ENCODE measurements around the gene PROSER3.

The PROSER3 gene

DNA sequence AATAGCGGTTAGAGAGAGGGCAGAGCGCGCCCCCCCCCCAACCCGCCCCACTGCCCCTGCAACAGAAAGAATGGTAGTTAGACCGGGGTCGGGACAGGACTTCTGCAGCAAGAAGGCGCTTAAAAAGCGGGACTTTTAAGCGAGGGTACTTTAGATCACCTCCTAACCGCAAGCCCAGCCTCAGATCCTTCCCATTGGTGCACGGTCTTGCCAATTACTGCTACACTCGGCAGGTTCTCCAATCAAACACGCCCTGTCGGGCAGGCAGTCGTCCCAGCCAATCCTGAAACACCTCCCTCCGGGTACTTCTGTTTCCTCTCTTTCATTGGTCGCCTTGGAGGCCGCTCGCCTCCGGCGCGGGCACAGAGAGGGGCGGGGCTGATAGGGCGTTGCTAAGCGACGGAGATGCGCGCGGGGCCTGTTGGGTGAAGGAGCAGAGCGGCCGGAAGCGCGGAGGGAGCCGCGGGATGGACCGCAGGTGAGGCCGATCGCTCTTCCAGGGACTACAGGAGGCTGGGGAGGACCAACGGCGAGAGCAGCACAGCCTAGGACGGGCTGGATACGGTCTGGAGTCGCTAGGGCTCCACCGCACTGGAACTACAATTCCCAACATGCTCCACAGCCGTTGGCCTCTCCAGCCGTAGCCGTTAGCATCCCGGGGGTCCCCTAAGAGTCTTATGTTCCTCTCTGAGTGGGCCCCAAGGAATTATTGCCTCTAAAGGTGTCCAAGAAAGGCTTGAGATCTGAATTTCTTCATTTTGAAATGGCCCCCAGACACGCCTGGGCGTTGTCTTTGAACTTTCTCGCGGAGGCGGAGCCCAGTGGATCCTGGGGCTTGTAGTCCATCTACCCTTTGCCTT is at the start of gene PROSER3:
TSS of gene PROSER3 (plus strand) at position 428 of the 860 bp plus-strand sequence. CDS start at position 468, 40 bp downstream.
- DNase-seq (ENCODE audit: low spot score) = peak; percentile 99

- no peak for DNase-seq (ENCODE audit: low spot score)
Measured at GRCh38 chr19:35708391-35708790, 49.6 kb upstream of the PROSER3 start.

DNA sequence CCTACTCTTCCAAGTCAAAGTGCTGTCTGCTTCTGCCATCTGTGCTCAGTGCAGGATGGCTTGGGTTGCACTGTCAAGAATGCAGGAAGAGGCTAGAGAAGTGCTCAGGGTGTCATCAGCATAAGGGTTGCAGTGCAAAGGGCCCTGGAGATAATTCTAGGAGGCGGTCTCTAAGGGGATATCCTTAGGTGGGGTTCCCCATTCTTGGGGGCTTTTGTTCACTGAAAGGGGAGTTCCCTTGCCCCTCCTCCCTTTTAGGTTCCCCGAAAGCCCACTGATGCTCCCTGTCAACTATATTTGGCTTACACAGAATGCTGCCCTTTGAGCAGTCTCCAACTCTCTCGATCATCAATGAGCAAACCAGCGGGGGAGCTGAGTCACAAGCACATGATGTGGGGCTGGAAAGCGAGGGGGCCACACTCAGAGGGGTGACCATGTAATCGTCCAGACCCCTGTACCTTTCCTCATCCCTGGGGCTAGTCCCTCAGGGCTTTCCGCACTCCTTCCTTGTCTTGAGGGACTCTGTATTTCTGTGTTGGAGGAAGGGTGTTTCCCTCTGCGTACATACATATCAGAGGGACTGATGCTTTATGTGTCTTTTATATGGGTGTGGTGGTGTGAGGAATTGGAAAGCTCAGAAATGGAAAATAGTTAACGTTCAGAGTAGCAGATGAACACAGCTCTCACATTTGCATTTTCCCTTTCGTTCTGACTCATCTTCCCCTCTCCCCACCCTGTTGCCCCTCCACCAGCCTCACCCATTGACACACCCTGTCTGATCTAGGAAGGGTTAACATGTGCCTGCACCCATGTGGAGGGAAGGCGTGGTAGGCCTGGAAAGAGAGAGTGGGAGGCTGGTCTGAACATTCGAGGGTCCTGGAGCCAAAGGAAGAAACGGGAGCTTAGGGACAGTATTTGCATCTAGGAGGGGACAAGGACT is 46.9 kb upstream of the PROSER3 start:
- DNase-seq (ENCODE audit: low spot score) = no peak

DNA sequence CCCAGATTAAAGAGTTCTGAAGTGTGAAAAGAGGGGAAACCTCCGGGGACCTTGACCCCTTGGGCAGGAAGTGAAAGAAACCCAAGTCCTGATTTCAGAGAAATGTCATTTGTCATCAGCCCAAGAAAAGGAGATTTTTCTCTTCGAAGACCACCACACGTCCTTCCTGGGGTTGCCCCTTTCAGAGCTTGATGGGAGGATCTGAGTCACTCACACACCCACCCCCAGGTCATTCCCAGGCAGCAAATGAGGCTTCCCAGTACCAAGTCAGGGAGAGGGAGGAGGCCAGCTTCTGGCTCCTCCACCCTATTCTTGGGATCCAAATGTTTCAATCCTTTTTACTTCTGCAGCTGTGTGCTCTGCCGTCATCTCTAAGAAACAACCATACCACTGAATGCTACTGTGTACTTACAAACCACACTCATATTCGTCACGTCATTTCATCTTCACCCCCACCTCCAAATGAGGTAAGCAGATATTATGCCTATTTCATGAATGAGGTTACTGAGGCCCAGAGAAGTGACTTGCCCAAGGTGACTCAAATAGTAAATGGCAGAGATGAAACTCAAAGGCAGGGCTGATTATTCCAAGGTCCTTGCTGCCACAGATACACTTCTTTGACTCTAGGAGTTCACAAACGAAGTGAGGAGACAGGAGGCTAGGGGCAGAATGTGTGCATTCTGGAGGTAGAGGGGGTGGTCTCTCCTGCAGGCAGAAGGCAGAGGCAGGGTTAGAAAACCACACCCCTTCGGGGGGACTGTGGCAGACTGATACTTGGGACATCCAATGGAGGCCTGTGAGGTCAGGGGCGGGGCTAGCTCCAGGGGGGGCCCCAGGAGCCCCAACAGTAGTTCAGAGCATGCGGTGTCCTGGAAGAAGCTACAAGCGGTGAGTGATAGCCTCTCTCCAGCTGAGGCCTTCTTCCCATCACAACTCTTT is 45.1 kb upstream of the PROSER3 start:
- no peak for DNase-seq (ENCODE audit: low spot score)

GRCh38 chr19:35713506-35713850 is 44.5 kb upstream of the PROSER3 start:
- no peak for DNase-seq (ENCODE audit: low spot score)

DNA sequence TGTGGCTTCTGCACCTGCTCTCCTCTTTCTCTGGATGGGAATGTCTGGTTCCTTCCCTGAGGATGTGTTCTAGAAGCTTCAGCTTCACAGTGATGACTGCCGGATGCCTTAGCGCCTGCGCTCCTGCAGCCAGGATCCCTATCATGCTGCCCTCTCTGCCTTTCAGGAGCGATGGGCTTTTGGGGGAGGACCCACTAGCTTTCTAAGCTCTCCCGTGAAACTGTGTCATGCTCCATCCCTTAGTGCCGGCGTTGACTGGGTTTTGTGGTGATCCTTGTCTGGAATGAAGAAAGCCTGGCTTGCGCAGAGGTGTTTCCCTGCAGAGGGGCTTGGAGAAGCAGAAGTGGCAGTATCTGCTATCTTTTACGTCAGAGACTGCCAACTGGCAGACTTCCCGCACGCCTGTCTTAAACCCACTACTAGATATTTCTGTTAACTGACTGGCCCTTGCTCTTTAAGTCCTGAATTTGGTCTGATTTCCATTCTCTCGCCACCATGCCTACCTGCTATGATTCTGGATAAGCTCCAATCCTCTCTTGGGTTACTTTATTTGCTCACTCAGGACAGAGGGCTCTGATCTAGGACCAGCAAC is 44.0 kb upstream of the PROSER3 start:
- no peak for DNase-seq (ENCODE audit: low spot score)

DNA sequence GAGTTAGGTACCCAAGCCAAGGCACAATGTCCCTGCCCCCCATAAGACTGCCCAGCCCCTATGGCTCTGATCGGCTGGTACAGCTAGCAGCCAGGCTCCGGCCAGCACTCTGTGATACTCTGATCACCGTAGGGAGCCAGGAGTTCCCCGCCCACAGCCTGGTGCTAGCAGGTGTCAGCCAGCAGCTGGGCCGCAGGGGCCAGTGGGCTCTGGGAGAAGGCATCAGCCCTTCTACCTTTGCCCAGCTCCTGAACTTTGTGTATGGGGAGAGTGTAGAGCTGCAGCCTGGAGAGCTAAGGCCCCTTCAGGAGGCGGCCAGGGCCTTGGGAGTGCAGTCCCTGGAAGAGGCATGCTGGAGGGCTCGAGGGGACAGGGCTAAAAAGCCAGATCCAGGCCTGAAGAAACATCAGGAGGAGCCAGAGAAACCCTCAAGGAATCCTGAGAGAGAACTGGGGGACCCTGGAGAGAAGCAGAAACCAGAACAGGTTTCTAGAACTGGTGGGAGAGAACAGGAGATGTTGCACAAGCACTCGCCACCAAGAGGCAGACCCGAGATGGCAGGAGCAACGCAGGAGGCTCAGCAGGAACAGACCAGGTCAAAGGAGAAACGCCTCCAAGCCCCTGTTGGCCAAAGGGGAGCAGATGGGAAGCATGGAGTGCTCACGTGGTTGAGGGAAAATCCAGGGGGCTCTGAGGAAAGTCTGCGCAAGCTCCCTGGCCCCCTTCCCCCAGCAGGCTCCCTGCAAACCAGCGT is 43.2 kb upstream of the PROSER3 start:
- DNase-seq (ENCODE audit: low spot score) = no peak

- DNase-seq (ENCODE audit: low spot score) = no peak
Measured at GRCh38 chr19:35715355-35715809, 42.6 kb upstream of the PROSER3 start.

DNA sequence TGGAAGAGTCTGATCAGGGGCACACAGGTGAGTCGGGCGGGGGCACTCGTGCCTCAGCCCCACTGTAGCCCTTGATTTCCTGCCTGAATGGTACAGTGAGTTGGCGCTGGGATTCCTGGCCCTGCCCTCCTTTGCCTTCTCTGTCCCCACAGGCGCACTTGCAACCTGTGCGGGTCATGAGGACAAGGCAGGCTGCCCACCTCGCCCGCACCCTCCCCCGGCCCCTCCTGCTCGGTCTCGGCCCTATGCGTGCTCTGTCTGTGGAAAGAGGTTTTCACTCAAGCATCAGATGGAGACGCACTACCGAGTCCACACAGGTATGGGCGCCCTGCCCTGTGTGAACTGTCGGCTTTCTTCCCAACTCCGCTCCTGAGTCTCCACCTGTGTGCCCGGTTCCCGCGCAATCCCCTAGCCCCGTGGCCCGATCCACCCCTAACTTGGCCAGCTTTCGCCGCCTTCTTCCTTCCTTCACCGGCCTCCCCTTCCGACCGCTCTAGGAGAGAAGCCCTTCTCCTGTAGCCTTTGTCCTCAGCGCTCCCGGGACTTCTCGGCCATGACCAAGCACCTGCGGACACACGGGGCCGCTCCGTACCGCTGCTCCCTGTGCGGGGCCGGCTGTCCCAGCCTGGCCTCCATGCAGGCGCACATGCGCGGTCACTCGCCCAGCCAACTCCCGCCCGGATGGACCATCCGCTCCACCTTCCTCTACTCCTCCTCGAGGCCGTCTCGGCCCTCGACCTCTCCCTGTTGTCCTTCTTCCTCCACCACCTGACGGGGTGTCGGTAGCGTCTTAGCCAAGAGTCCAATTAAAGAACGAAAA is 41.8 kb upstream of the PROSER3 start:
- no peak for DNase-seq (ENCODE audit: low spot score)

DNA sequence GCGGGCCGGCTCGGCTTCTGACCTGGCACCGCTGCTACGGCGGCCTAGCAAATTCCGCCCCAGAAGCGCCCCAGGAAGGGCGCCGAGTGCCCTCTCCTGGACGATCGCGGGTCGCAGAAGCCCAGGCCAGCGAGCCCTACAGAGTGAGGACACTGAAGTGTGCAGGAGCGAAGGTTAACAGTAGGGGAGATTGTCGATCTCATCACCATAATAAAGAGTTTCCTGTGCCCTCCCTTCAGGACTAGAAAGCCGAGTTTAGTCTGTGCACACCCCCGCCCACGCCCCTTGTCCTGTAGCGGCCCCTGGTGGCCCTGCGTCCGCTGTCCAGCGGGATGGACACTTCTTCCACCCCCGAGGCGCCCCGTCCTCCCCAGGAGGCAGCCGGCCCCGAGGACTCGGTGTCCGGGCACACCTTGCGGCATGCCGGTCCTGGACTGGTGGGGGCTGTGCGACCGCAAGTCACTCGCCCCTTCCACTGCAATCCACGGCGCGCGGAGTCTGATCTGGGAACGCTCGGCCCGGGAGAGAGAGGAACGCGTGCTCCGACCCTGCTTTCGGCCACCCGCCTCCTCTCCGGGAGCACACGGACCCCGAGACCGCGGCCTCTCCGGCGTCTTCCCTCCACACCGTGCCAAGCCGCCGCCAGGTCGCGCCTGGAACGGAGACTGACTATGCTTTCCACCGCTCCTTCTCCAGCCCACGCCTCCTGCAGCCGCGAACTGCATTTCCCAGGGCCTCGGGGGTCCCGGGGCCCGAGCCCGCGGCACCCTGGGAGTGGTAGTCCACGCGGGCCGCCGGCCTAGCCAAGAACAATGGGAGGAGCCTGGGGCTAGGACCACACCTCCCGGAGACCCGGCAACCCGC is 40.9 kb upstream of the PROSER3 start:
- peak; percentile 95 for DNase-seq (ENCODE audit: low spot score)

- DNase-seq (ENCODE audit: low spot score) = no peak
Measured at GRCh38 chr19:35717665-35718344, 40.2 kb upstream of the PROSER3 start, which contains the start of gene KMT2B. KMT2B (plus strand) TSS chr19:35718003; CDS start chr19:35718019, 16 bp downstream.

DNA sequence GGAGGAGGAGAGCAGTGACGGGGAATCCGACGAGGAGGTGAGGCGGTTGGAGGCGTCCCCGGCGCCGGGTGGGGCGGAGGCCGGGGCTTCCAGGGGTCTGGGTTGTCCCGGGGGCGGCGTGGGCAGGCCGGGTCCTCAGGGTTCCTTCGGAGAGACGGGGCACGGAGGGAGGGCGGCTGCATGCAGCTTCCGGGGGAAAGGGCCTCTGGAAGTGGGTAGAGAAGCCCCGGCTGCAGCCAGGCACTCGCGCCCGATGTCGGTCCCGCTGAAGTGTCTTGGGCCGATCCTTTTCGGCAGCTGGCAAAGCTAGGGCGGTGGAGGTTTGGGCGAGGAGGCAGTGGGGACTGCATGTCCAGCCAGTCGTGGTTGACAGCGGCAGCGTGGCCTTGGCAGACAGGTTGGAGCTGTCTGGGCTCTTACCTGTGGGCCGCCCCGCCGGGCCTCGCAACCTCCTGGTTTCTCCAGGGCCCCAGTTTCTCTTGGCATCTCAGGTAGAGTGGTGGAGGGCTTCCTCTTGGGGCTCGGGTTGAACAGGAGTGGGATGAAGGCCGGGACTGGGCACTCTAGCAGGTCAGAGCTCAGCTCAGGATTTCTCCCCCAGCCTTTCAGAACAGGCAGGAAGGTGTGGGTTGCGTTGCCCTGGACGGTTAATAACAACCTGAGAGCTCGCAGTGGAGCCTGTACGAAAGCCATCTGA is 39.5 kb upstream of the PROSER3 start:
- DNase-seq (ENCODE audit: low spot score) = peak; percentile 20

DNA sequence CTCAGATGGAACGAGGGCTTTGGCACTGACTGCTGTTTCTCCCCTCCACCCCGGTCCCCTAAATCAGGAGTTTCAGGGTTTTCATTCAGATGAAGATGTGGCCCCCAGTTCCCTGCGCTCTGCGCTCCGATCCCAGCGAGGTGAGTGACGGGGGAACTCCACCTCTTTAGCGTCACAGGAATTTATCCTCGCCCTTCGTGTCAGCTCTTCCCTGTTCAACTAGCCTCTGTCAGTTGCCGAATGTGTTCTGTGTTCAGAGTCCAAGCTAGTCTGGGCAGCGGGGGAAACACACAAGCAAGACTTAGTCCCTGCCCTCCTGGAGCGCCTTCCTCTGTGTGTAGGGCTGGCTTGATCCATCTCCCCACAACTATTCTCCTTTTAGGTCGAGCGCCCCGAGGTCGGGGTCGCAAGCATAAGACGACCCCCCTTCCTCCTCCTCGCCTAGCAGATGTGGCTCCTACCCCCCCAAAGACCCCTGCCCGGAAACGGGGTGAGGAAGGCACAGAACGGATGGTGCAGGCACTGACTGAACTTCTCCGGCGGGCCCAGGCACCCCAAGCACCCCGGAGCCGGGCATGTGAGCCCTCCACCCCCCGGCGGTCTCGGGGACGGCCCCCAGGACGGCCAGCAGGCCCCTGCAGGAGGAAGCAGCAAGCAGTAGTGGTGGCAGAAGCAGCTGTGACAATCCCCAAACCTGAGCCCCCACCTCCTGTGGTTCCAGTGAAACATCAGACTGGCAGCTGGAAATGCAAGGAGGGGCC is 38.4 kb upstream of the PROSER3 start:
- DNase-seq (ENCODE audit: low spot score) = no peak

- DNase-seq (ENCODE audit: low spot score) = no peak
Measured at GRCh38 chr19:35720163-35720524, 37.8 kb upstream of the PROSER3 start.

DNA sequence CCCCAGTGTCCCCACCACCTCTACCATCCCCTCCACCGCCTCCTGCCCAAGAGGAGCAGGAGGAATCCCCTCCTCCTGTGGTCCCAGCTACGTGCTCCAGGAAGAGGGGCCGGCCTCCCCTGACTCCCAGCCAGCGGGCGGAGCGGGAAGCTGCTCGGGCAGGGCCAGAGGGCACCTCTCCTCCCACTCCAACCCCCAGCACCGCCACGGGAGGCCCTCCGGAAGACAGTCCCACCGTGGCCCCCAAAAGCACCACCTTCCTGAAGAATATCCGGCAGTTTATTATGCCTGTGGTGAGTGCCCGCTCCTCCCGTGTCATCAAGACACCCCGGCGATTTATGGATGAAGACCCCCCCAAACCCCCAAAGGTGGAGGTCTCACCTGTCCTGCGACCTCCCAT is 37.3 kb upstream of the PROSER3 start:
- no peak for DNase-seq (ENCODE audit: low spot score)

- DNase-seq (ENCODE audit: low spot score) = no peak
Measured at GRCh38 chr19:35721374-35721773, 36.6 kb upstream of the PROSER3 start.

DNA sequence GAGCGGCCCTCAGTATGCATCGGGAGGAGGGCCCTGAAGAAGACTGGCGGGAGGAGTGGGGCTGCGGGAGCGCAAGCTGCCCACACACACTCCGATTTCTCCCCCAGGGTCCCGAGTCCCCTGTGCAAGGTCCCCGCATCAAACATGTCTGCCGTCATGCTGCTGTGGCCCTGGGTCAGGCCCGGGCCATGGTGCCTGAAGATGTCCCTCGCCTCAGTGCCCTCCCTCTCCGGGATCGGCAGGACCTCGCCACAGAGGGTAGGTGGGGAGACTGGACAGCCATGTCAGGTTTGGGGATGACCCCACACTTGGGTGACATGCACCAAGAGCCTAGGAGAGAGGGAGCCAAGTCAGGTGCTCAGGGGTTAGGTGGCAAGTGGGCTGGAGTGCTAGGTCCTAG is 35.5 kb upstream of the PROSER3 start:
- no peak for DNase-seq (ENCODE audit: low spot score)
